Loucy (cell line): ENCODE measurements around the gene TNFSF15.

Experiments
- H2AFZ ChIP-seq: fragments of 200-600 bp; sonication (generic); 2 replicates; pipeline ENCODE4 v1.6.0; 2016; ENCODE audit warnings: antibody characterized with exemption, mild to moderate bottlenecking, low read length, moderate library complexity
- H3F3A ChIP-seq: fragments of 200-600 bp; 2 replicates; pipeline ENCODE4 v1.6.0; 2016; ENCODE audit warnings: antibody characterized with exemption, low read depth, mild to moderate bottlenecking
- H3K27me3 ChIP-seq: fragments of 200-600 bp; sonication (generic); 2 replicates; pipeline ENCODE4 v1.6.1; 2014; ENCODE audit warnings: low read length, mild to moderate bottlenecking; ENCODE audit not compliant: insufficient read depth, poor library complexity, severe bottlenecking
- H3K36me3 ChIP-seq: fragments of 200-600 bp; sonication (generic); 2 replicates; pipeline ENCODE4 v1.6.1; 2016; ENCODE audit warnings: low read length; ENCODE audit not compliant: insufficient read depth
- H3K4me1 ChIP-seq: fragments of 200-600 bp; sonication (generic); 2 replicates; pipeline ENCODE4 v1.5.1; 2014; ENCODE audit warnings: low read length, mild to moderate bottlenecking; ENCODE audit not compliant: insufficient read depth, poor library complexity, severe bottlenecking
- H3K4me2 ChIP-seq: fragments of 200-600 bp; sonication (generic); 2 replicates; pipeline ENCODE4 v1.6.0; 2014; ENCODE audit warnings: antibody characterized with exemption, low read length, low read depth, mild to moderate bottlenecking; ENCODE audit not compliant: poor library complexity, severe bottlenecking
- H3K4me3 ChIP-seq: fragments of 200-600 bp; sonication (generic); 2 replicates; pipeline ENCODE4 v1.5.1; 2014; ENCODE audit warnings: low read length, mild to moderate bottlenecking, mixed read lengths; ENCODE audit not compliant: poor library complexity, severe bottlenecking
- H3K79me2 ChIP-seq: fragments of 200-600 bp; sonication (generic); 2 replicates; pipeline ENCODE4 v1.6.1; 2014; ENCODE audit warnings: low read length; ENCODE audit not compliant: insufficient read depth
- H3K9ac ChIP-seq: fragments of 200-600 bp; sonication (generic); 2 replicates; pipeline ENCODE4 v1.6.0; 2014; ENCODE audit warnings: mild to moderate bottlenecking, low read depth, low read length, moderate library complexity; ENCODE audit not compliant: poor library complexity, severe bottlenecking
- H3K9me2 ChIP-seq: fragments of 200-600 bp; sonication (generic); replicated peaks from 2 replicates; pipeline ENCODE4 v1.6.1; 2016; ENCODE audit warnings: low read depth, low read length, mixed read lengths
- H3K9me3 ChIP-seq: fragments of 200-600 bp; sonication (generic); 2 replicates; pipeline ENCODE4 v1.6.1; 2014; ENCODE audit warnings: mild to moderate bottlenecking, antibody characterized with exemption, low read length, low read depth; ENCODE audit not compliant: insufficient read depth
- H4K20me1 ChIP-seq: fragments of 200-600 bp; sonication (generic); 2 replicates; pipeline ENCODE4 v1.6.0; 2014; ENCODE audit warnings: antibody characterized with exemption, low read length, mild to moderate bottlenecking; ENCODE audit not compliant: insufficient read depth, poor library complexity, severe bottlenecking
- CTCF ChIP-seq: fragments of 200-600 bp; sonication (generic); conservative IDR thresholded peaks from 2 replicates; pipeline ENCODE4 v1.5.1; 2014; ENCODE audit warnings: mild to moderate bottlenecking, antibody characterized with exemption, low read length
- EZH2phosphoT487 ChIP-seq: fragments of 200-600 bp; IDR thresholded peaks from 2 replicates; pipeline ENCODE4 v1.6.1; 2018; ENCODE audit warnings: antibody characterized with exemption, mild to moderate bottlenecking, moderate library complexity, borderline replicate concordance

TNFSF15 gene

GRCh38 chr9:114818178-114818577 lies 12.3 kb upstream of the TNFSF15 start:
- Histone ChIP-seq H3K4me1 (no peaks in the 10 kb centered on the region), H3K27me3 (no peaks in the 10 kb centered on the region), H3F3A (no peaks in the 10 kb centered on the region), H3K9ac (no peak overlapping the region), H3K36me3 (no peaks in the 10 kb centered on the region), H3K9me3 (no peaks in the 10 kb centered on the region), H3K9me2 (no peaks in the 10 kb centered on the region), H3K4me3 (no peak overlapping the region), H4K20me1 (no peaks in the 10 kb centered on the region), H3K4me2 (no peak overlapping the region), H3K79me2 (no peaks in the 10 kb centered on the region), H2AFZ (no peak overlapping the region)
- TF ChIP-seq CTCF (no peak), EZH2phosphoT487 (no peak)

- TF ChIP-seq EZH2phosphoT487 = no peak
- no peak for TF ChIP-seq CTCF
- Histone ChIP-seq H3K9me3 (no peaks in the 10 kb centered on the region), H3K79me2 (no peaks in the 10 kb centered on the region), H3F3A (no peaks in the 10 kb centered on the region), H3K4me3 (no peak overlapping the region), H3K9me2 (no peaks in the 10 kb centered on the region), H3K4me1 (no peaks in the 10 kb centered on the region), H3K27me3 (no peaks in the 10 kb centered on the region), H3K36me3 (no peaks in the 10 kb centered on the region), H4K20me1 (no peaks in the 10 kb centered on the region), H3K9ac (no peak overlapping the region), H3K4me2 (no peak overlapping the region), H2AFZ (no peak overlapping the region)
Measured at GRCh38 chr9:114813717-114814418, 8.0 kb upstream of the TNFSF15 start.

- no peaks in the 10 kb centered on the region for H3K27me3 ChIP-seq
- H3K4me3 ChIP-seq = no peak overlapping the region
- no peak overlapping the region for H3K9ac ChIP-seq
- H3K36me3 ChIP-seq = no peaks in the 10 kb centered on the region
- TF ChIP-seq CTCF (no peak), EZH2phosphoT487 (no peak)
- H3K79me2 ChIP-seq = no peaks in the 10 kb centered on the region
- H3K4me2 ChIP-seq = no peak overlapping the region
- no peaks in the 10 kb centered on the region for H3K9me3 ChIP-seq
- no peak overlapping the region for H2AFZ ChIP-seq
- no peaks in the 10 kb centered on the region for H4K20me1 ChIP-seq
- H3K9me2 ChIP-seq = no peaks in the 10 kb centered on the region
- no peaks in the 10 kb centered on the region for H3F3A ChIP-seq
- no peaks in the 10 kb centered on the region for H3K4me1 ChIP-seq
Measured at GRCh38 chr9:114811966-114812636, 6.3 kb upstream of the TNFSF15 start.
